ENCODE data around the gene TAMALIN.
A peak's percentile ranks its signal among the peaks of the same experiment; 100 is the strongest.

The TAMALIN gene

DNA sequence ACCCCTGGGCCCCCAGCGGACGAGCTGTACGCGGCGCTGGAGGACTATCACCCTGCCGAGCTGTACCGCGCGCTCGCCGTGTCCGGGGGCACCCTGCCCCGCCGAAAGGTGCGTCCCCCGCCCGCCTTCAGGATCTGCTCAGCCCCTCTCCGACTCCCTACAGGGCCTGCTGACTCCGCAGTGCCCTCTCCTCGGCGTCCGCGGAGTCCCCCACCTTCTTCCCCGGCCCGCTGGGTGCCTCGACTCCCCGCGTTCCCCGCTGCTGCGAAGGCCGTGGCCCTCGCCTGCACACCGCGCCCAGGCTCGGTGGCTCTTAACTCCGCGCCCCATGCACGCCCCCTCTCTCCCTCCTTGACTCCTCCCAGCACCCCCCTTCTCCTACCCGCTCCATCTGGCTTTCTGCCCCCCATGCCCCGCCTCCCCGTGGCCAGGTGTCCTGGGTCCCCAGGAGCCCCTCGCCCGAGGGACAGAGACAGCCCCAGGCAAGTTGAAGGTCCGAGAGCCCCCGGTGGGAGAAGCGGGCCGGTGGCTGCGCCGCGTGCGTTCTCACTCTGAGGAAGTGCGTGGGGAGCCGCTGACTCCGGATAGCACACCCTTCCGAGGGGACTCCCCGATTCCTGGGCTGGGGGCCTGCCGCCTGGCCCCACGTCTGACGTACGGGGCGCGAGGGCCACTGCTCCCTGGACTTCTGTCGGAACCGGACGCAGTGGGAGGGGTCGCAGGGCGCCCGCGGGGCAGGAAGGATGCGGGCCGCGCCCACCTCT is 594 bp downstream of the TAMALIN start:
- TF ChIP-seq CTCF (conservative IDR thresholded peaks at IDR 0.05; ENCODE audit: low read length) = no peak

GRCh38 chr12:52007982-52008510 is 1.3 kb downstream of the TAMALIN start:
- no peak for DNase-seq (ENCODE audit: low read depth)
- no peak for TF ChIP-seq CTCF (conservative IDR thresholded peaks at IDR 0.05; ENCODE audit: low read length)

More for the DNA sequence above, 594 bp downstream of the TAMALIN start:
- H3K4me3 ChIP-seq (ENCODE audit: low read length) = peak overlapping the region; percentile 63
- peak; percentile 11 for DNase-seq (ENCODE audit: low read depth)

GRCh38 chr12:52009081-52009751 is 2.5 kb downstream of the TAMALIN start:
- TF ChIP-seq CTCF (conservative IDR thresholded peaks at IDR 0.05; ENCODE audit: low read length) = no peak
- DNase-seq (ENCODE audit: low read depth) = no peak
- H3K4me3 ChIP-seq (ENCODE audit: low read length) = no peak overlapping the region

More at GRCh38 chr12:52007982-52008510, 1.3 kb downstream of the TAMALIN start:
- peak overlapping the region; percentile 63 for H3K4me3 ChIP-seq (ENCODE audit: low read length)

DNA sequence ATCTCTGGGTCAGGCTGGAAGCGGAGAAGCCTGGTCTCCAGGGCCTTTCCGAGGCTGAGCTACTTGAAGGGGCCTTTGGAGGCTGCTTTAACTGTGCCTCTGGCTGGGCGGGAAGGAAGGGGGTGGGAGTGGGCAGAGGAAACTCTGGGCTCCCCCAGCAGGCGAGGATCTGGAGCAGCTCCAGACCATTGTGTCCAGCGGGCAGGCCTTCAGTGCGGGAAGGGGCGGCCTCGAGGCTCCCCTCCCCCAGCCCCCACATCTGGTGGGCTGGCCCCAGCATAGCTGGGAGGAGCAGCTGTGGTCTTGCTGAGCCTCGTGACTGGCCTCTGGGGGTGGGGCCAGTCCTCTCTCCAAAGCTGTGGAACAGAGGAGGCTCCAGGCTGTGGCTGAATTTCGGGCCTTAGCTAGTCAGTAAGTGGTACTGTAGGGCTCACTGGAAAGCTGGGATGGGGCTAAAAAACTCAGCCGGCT is 3.4 kb downstream of the TAMALIN start:
- DNase-seq (ENCODE audit: low read depth) = peak; percentile 80
- H3K4me3 ChIP-seq (ENCODE audit: low read length) = no peak overlapping the region
- TF ChIP-seq CTCF (conservative IDR thresholded peaks at IDR 0.05; ENCODE audit: low read length) = no peak

GRCh38 chr12:52010692-52011601 is 4.2 kb downstream of the TAMALIN start:
- no peak for DNase-seq (ENCODE audit: low read depth)
- no peak overlapping the region for H3K4me3 ChIP-seq (ENCODE audit: low read length)
- TF ChIP-seq CTCF (conservative IDR thresholded peaks at IDR 0.05; ENCODE audit: low read length) = no peak

DNA sequence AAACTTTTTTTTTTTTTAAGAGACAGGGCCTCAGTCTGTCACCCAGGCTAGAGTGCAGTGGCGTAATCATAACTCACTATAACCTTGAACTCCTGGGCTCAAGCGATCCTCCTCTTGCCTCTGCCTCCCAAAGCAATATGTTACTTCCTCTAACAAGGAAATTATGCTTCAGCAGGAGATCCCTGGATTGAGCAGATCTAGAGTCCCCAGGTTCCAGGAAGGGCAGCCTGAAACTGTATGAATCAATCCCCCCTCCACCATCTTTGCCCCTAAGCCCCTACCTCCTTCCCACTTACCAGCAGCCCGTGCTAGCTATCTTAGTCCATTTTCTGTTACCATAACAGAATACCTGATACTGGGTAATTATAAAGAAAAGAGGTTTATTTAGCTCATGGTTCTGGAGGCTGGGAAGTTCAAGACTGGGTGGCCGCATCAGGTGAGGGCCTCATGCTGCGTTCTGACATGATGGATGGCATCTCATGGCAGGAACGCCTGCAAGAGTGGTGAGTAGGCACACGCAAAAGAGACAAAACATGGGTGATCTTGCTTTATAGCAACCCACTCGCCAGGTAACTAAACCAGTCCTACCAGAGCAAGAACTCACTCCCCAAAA is 5.0 kb downstream of the TAMALIN start:
- no peak for DNase-seq (ENCODE audit: low read depth)
- no peak overlapping the region for H3K4me3 ChIP-seq (ENCODE audit: low read length)
- TF ChIP-seq CTCF (conservative IDR thresholded peaks at IDR 0.05; ENCODE audit: low read length) = no peak
